Right ventricle myocardium superior (tissue), 1 donor: ENCODE measurements around the gene PDZD11. TPM values are rescaled to one million over a fixed set of nuclear protein-coding genes. Genes with fewer than 3 reads are reported as not detected.
A peak's percentile ranks its signal among the peaks of the same experiment; 100 is the strongest.
"Not testable (repeated sequence)": the region's sequence is repeated elsewhere in the genome, so short reads cannot be mapped to it uniquely, and the experiment has no call there.

Experiments
- ATAC-seq: fragments of 200-7000 bp; cut with Tn5 transposase; one replicate; pipeline ENCODE4 v1.9.1; 2020; ENCODE audit warnings: mild to moderate bottlenecking; ENCODE audit not compliant: poor library complexity
- DNase-seq: peaks from one replicate; pipeline ENCODE4 v3.0.0-alpha.2; 2020
- intact Hi-C: fragments of 100-400 bp; cut with DNase I; formaldehyde crosslinking; loops from one replicate; pipeline ENCODE4 v1.11.2; 2022
- long read RNA-seq: library from polyadenylated mRNA; unstranded; transcript quantifications from one replicate; pipeline ENCODE4 v2.0.0, GENCODE V29; 2021
- total RNA-seq: library from RNA; stranded (reverse); fragmentation: NEBNext Ultra II Directional; extraction: Animal tissue kit (Norgen Biotek cat#: 25700); gene quantifications from one replicate; pipeline ENCODE4 v1.2.1, GENCODE V29; 2021
- donor health status: DM: no; HTN: yes; CAD: no; lungs with severe emphysema.

Gene PDZD11, protein sequence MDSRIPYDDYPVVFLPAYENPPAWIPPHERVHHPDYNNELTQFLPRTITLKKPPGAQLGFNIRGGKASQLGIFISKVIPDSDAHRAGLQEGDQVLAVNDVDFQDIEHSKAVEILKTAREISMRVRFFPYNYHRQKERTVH
- 34.6 TPM for total RNA-seq
- long read RNA-seq, transcript PDZD11-201 (7 exons, 1,043 nt) = major isoform, 24 of 28 reads
- long read RNA-seq, partial matches to known transcripts = 2 of 28 reads
- long read RNA-seq, other reads (novel, unspliced or antisense) = 0 of 28 reads

DNA sequence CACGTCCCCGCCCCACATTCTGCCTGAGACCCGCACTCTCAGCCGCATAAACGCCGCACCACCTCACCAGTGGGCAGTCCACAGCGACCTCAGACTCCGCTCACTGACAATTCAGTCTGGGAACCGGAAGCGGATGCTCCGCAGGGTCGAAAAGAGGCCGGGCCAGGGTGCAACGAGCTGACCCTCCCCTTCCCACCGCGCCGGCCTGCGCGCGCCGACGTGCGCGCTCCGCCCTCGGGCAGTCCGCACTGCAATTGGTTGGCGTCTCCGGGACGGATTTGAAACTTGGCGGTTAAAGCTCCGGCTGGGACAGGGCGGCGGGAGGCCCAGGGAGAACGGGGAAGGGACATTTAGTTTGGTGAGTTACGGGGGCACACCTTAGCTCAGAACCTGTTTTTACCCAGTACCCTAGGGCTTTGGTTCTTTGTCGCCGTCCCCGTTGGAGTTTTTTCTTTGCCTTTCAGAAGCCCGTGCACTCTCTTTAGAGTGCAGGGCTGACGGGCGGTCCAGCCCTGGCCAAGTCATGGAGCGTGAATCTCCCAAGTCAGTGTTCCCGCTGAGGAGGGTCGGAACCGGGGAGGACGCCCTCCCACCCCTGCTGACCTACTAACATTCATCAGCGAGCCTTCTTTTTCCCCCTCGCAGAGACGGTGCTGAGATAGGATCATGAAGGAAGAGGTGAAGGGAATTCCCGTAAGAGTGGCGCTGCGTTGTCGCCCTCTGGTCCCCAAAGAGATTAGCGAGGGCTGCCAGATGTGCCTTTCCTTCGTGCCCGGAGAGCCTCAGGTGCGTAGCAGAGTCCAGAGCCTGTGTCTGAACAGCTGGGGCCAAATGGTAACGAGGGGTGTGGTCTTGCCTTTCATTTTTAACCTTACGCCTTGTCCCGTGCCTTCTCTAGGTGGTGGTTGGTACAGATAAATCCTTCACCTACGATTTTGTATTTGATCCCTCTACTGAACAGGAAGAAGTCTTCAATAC lies at the start of gene PDZD11, which contains the start of gene KIF4A:
TSS of gene PDZD11 (minus strand) at position 135 of the 978 bp plus-strand sequence. CDS start 586 bp downstream, outside the sequence.
TSS of gene KIF4A (plus strand) at position 312 of the 978 bp plus-strand sequence. CDS start at position 667, 355 bp downstream.
- peak; percentile 100 for ATAC-seq
- DNase-seq = peak; percentile 85
- intact Hi-C loops = no loop called here

DNA sequence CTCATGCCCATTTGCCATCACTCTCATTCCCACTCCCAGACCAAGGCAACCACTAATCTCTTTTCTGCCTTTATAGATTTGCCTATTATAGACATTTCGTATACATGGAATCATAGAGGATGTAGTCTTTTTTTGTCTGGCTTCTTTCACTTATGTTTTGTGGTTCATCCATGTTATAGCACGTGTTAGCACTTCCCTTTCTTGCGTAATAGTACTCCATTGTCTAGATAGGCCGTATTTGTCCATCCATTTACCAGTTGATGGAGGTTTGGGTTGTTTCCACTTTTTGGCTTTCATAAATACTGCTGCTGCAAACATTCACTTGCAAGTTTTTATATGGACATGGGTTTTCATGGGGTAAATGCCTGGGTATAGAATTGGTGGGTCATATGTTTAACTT lies 48.6 kb upstream of the PDZD11 start:
- intact Hi-C loops = no loop called here
- DNase-seq (no peak), ATAC-seq (no peak)

DNA sequence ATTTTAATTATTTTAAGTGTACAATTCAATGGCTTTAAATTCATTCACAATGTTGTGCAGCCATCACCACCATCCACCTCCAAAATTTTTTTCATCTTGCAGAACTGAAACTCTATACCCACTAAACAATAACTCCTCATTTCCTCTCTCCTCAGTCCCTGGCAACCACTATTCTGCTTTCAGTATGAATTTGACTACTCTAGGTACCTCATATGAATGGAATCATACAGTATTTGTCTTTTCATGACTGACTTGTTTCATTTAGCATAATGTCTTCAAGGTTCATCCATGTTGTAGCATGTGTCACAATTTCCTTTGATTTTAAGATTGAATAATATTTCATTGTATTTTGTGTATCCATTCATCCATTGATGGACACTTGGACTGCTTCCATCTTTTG lies 47.0 kb upstream of the PDZD11 start:
- DNase-seq = no peak
- no peak for ATAC-seq
- intact Hi-C loops = no loop called here

DNA sequence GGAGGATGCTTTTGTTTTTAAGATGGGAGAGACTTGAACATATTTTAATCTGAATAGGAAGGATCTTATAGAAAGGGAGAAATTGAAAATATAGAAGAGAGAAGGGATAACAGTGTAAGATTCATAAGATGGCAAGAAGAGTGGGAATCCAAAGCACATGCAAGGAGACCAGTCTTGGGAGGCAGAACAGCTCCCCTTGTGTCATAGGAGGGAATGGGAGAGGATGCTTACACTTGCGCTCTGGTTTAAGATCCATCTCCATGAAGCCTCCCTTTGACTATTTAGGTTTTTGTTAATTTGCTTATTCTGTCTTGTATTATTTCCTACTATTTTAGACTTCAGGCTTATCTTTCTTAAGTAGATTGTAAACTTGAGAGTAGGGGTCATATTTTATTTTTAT lies 42.9 kb upstream of the PDZD11 start:
- no peak for ATAC-seq
- no peak for DNase-seq
- intact Hi-C loops = no loop called here

DNA sequence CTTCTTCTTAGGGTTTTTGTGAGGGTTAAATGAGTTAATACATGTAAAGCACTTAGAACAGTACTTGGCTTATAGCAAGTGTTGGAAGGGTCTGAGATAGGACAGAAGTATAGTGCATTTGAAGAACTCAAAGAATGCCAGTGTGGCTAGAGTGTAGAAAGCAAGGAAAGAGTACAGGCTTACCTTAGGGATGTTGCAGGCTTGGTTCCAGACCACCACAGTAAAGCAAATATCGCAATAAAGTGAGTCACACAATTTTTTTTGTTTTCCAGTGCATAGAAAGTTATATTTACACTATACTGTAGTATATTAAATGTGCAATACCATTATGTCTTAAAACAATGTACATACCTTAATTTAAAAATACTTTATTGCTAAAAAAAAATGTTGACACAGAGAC lies 41.4 kb upstream of the PDZD11 start:
- ATAC-seq = no peak
- DNase-seq = no peak
- intact Hi-C loops = no loop called here

DNA sequence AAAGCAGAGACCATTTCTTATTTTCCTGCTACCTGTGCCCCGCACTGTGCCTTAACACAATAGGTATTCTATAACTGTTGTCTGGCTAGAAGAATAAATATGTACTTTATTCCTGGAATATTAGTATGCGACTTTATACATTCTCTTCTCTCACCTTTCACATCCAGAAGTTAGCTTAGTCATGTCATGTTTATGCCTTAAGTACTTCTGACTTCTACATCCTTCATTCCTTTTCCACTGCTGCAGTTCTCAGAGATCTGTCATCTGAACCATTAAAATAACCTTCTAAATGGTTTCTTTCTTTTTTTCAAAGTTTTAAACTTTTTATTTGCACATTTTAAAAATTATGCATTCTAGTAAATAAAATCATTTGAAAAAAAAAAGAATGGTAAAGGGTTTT lies 34.6 kb upstream of the PDZD11 start:
- no peak for ATAC-seq
- intact Hi-C loops = no loop called here

DNA sequence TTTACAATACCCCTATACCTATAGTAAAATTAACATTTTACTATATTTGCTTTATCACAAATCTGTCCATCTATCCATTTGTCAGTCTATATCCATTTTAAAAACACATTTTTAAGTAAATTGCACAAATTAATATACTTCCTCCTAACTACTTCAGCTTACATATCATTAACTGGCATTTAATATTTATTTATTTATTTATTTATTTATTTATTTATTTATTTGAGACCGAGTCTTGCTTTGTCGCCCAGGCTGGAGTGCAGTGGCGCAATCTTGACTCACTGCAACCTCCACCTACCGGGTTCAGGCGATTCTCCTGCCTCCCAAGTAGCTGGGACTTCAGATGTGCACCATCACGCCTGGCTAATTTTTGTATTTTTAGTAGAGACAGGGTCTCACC lies 33.9 kb upstream of the PDZD11 start:
- intact Hi-C loops, ATAC-seq, DNase-seq: not testable (repeated sequence)

More for the DNA sequence above, 34.6 kb upstream of the PDZD11 start:
- no peak for DNase-seq

DNA sequence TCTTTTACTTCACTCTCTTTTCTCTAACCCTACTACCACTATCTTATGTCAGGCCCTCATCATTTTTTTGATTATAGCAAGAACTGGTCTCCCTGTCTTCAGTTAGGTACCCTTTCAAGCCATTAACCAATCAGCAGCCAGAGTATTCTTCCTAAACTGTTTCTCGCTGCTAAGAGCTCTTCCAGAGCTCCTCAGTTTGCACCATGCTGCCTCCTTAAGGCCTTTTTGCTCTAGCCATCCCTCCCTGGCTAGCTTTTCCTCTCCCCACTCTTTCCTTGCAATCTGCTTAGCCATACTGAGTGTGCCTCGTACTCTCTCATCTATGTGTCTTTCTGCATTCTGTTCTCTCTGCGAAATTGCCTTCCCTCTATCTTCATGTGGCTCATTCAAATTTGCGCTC lies 33.1 kb upstream of the PDZD11 start:
- intact Hi-C loops = no loop called here
- DNase-seq (no peak), ATAC-seq (no peak)

DNA sequence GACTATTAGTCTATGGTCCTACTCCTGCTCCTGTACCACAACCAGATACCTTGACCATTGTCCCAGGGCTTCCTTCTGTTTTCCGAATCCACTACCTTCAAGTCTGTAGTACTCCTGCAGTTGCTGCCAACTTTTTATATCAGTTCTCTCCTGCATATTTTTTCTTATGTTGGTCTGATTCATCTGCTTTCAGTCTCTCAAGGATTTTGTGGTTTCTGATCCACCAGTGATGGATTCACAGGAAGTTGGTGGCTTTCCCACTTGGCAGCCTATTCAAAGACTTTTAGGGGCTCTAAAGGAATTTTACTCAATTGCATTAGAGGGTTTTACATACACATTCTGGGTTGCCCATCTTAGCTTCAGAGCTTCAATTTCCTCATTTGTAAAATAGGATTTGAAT lies 23.8 kb upstream of the PDZD11 start:
- no peak for DNase-seq
- ATAC-seq = no peak
- intact Hi-C loops = no loop called here

DNA sequence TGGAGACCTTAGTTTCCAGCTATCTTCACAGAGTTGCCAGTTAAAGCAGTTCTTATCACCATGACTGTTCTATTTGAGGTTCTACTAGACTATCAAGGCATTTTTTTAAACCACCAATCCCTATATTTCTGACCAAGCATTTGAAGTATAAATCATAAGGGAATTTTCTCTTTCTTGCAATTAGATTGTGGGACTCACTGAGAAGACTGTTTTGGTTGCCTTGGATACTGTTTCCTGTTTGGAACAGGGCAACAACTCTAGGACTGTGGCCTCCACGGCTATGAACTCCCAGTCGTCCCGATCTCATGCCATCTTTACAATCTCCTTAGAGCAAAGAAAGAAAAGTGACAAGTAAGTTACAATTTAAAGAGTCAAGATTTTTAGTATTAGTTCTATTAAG lies 12.0 kb upstream of the PDZD11 start:
- no peak for ATAC-seq
- no peak for DNase-seq
- intact Hi-C loops = no loop called here

DNA sequence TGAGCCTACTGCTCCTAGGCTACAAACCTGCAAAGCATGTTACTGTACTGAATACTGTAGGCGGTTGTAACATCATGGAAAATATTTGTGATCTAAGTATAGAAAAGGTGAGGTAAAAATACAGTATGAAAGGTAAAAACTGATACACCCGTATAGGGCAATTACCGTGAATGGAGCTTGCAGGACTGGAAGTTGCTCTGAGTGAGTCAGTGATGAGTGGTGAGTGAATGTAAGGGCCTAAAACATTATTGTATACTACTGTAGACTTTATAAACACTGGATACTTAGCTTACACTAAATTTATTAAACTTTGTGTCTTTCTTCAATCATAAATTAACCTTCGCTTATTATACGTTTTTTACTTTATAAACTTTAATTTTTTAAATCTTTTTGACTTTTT lies 3.9 kb upstream of the PDZD11 start:
- intact Hi-C loops = no loop called here
- ATAC-seq = no peak
- no peak for DNase-seq

DNA sequence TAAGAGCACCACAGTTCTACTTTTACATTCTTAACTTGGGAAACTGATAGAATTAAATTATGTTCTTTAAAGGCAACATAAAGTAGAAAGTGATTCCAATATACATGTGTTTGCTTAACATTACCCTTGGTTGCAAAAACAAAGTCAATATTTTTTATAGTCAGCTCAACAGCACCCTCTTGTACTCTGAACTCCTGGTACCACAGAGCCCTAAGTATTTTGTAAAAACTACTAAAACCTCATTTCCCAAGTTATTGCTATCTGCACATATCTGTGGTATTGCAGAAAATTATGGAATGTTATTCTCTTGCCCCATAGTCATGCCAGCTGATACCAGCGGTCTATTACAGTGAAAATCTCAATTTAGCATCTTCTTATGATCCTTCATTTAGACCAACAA lies 3.1 kb upstream of the PDZD11 start:
- intact Hi-C loops = no loop called here

DNA sequence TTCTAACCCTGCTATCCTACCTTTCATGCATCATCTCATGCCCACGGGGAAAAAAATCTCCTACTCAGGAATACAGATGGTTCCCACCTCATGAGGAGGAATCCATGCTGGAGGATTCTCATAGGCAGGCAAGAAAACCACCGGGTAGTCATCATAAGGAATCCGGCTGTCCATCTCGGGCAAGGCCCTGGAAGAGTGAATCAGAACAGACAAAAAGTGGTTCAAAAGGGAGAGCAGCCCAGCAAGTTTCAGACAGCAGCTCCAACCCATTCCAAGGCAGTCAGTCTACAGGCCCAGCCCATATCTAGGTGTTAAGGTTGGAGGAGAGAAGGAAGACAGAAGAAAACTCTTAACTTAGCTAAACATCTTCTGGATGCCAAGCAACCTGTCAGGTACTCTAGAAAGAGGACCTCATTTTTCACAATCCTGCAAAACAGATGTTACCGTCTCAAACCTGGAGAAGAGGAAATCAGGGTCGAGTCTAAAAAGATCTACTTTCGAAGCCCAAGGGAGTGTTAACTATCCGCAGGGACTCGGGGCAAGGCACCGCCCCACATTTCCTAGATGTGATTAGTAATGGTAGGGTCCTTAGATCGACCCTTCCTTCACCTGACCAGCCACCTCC lies 447 bp downstream of the PDZD11 start:
- intact Hi-C loops = no loop called here
- ATAC-seq = no peak
- no peak for DNase-seq

More for the DNA sequence above, 3.1 kb upstream of the PDZD11 start:
- ATAC-seq (no peak), DNase-seq (no peak)

DNA sequence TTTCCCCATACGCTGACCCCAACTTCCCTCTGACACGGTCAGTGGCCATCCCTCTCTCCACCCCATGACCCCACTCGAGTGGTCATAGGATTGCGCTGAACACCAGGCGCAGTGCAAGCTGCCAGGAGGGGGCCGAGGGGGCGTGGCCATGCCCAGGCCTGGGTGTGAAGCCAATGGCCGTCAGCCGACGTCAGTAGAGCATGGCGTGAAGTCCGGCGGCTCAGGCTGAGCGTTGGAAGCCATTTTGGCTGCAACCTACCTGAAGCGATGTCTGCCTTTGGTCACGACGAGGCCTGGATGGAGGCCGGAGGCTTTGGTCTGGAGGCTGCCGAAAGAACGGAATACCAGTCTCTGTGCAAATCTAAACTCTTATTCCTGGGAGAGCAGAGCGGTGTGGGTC lies 7.8 kb downstream of the PDZD11 start, which contains the start of gene RAB41:
TSS of gene RAB41 (plus strand) at position 222 of the 400 bp plus-strand sequence. CDS start at position 268, 46 bp downstream.
- intact Hi-C loops = no loop called here
- ATAC-seq (no peak), DNase-seq (no peak)

DNA sequence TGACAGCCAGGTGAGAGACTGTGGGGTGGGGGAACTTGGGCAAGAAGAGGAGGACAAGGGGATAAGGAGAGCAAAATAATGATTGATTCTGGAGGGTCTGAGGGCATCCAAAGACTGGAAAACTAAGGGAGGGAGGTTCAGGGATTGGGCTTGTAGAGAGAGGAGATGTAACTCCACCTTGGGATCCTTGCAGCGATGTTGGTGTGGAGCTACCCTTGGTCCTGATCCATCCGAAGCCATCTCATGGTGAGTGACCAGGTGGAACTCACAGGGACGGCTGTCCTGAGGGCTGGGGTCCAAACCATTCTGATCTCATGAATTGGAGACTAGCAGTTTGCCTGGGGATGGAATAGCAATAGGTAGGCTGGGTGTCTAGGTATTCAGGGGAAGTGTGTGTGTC lies 9.2 kb downstream of the PDZD11 start:
- DNase-seq = no peak
- no peak for ATAC-seq
- intact Hi-C loops = no loop called here

DNA sequence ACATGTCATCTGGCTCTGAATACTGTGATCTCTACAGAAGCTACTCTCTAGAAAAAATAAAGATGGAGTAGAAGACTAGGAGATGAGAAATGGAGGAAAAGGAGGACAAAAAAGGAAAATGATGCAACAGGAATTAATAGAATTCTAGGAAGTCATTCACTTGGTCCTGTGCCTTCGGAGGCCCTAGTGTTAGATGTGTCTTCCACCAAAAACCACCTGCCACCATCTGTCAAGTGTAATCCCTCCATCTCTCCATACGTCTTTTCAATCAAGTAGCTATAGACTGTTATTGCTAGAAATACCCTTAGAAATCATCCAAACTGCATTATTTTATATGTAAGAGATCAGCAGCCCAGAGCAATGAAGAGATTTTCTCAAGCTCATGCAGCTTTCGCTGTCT lies 10.6 kb downstream of the PDZD11 start:
- intact Hi-C loops = no loop called here
- ATAC-seq = no peak
- no peak for DNase-seq

DNA sequence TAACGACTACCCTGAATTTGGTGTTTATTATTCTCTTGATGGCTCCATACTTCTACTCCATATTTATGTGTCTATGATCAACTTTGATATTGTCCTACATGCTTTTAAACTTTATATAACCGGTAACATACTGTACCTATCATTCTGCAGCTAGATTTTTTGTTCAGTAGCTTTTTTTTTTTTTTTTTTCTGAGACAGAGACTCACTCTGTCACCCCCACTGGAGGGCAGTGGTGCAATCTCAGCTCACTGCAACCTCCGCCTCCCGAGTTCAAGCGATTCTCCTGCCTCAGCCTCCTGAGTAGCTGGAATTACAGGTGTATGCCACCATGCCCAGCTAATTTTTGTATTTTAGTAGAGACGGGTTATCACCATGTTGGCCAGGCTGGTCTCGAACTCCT lies 15.7 kb downstream of the PDZD11 start:
- intact Hi-C loops, ATAC-seq: not testable (repeated sequence)

DNA sequence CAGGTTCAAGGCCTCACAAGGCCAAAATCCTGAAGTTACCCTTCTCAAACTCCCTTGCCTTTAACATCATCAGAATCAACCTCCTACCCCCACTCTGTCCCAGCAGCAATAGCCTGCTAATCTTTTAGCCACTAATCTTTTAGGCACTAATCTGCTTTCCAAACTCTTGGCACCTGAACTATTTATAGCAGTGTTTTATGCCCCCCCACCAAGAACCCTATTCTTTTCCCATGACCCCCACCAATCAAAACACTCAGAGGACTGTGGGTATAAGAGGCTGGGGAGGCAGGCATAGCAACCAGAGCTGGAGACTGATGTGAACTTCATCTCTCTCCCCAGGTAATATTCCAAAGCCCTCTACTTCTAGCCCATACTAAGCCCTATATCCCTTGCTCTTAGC lies 21.7 kb downstream of the PDZD11 start, which contains the start of gene ARR3:
TSS of gene ARR3 (plus strand) at position 301 of the 400 bp plus-strand sequence. CDS start 1,052 bp downstream, outside the sequence.
- intact Hi-C loops = no loop called here
- ATAC-seq = no peak
- DNase-seq = no peak

More for the DNA sequence above, 15.7 kb downstream of the PDZD11 start:
- not testable (repeated sequence) for DNase-seq

DNA sequence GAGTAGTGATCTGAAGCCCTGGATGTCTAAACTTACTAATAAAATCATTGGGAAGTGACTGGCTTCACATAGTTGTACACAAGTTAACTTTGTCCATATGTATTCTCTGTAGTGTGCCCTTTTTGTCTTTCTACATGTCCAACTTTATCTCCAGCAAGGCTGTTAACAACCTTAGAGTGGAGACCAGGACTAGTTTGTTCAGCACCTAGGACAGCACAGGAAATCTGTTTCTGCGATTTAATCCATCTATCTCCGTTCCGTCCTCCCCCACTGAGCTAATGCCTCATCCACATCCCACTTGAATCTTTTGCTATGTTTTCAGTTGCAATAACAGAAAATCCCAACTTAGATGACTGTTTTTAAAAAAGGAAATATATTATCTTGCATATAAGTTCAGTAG lies 24.9 kb downstream of the PDZD11 start:
- intact Hi-C loops = loop anchor here (5.0 kb wide), 1 partner anchor 67 kb away; no protein-coding TSS in a partner anchor
- DNase-seq (no peak), ATAC-seq (no peak)
